Keratinocyte (primary cell): ENCODE measurements around the gene METTL8. TPM values are rescaled to one million over a fixed set of nuclear protein-coding genes. Genes with fewer than 3 reads are reported as not detected.

Experiments used
- DNase-seq: peaks from one replicate; pipeline ENCODE4 v3.0.0-alpha.2; 2011; ENCODE audit warnings: low read depth, missing footprints, low spot score
- FAIRE-seq: peaks from 2 replicates; lab custom pipeline; 2011; peaks lifted over from hg19 to GRCh38; lab: Jason Lieb, UNC
- H2AFZ ChIP-seq: 2 replicates; pipeline ENCODE4 v1.6.0; 2012; ENCODE audit warnings: low read length, control low read depth, inconsistent platforms; ENCODE audit not compliant: control insufficient read depth
- H3K27ac ChIP-seq: 2 replicates; pipeline ENCODE4 v1.5.1; 2011; ENCODE audit warnings: low read length; ENCODE audit not compliant: control insufficient read depth, insufficient read depth
- H3K27me3 ChIP-seq: 3 replicates; pipeline ENCODE4 v1.6.0; 2011; ENCODE audit warnings: low read length; ENCODE audit not compliant: control insufficient read depth, insufficient read depth; ENCODE audit errors: extremely low read depth
- H3K36me3 ChIP-seq, 2 experiments: 2 replicates in 1 of 2; 3 replicates in 1 of 2; pipeline ENCODE4 v1.5.1; 2011; ENCODE audit warnings: low read length in 2 of 2, mild to moderate bottlenecking in 1 of 2; ENCODE audit not compliant: control insufficient read depth in 2 of 2, insufficient read depth in 2 of 2; ENCODE audit errors: extremely low read depth in 1 of 2
- H3K4me1 ChIP-seq: 3 replicates; pipeline ENCODE4 v1.5.1; 2011; ENCODE audit warnings: low read length; ENCODE audit not compliant: control insufficient read depth, insufficient read depth; ENCODE audit errors: extremely low read depth
- H3K4me2 ChIP-seq: 3 replicates; pipeline ENCODE4 v1.6.0; 2011; ENCODE audit warnings: low read depth, low read length; ENCODE audit not compliant: control insufficient read depth, insufficient read depth; ENCODE audit errors: extremely low read depth
- H3K4me3 ChIP-seq, 3 experiments: fragments of 200-600 bp in 1 of 3; sonication (generic) in 1 of 3; 2 replicates in 2 of 3; 3 replicates in 1 of 3; pipeline ENCODE4 v1.5.1; 2011 to 2016; ENCODE audit warnings: low read length in 3 of 3, mild to moderate bottlenecking in 3 of 3, control low read depth in 2 of 3, inconsistent platforms in 1 of 3, low read depth in 1 of 3, mixed read lengths in 1 of 3, mixed run types in 1 of 3, moderate library complexity in 1 of 3; ENCODE audit not compliant: control insufficient read depth in 2 of 3, insufficient read depth in 2 of 3; ENCODE audit errors: extremely low read depth in 1 of 3
- H3K79me2 ChIP-seq: 2 replicates; pipeline ENCODE4 v1.6.0; 2012; ENCODE audit warnings: low read length; ENCODE audit not compliant: control insufficient read depth, insufficient read depth
- H3K9ac ChIP-seq: 3 replicates; pipeline ENCODE4 v1.6.0; 2011; ENCODE audit warnings: low read length; ENCODE audit not compliant: control insufficient read depth, insufficient read depth; ENCODE audit errors: extremely low read depth
- H3K9me1 ChIP-seq: 3 replicates; pipeline ENCODE4 v1.6.0; 2011; ENCODE audit warnings: low read length; ENCODE audit not compliant: control insufficient read depth, insufficient read depth; ENCODE audit errors: extremely low read depth
- H3K9me3 ChIP-seq: 2 replicates; pipeline ENCODE4 v1.5.1; 2012; ENCODE audit warnings: low read depth, low read length; ENCODE audit not compliant: control insufficient read depth
- H4K20me1 ChIP-seq: 3 replicates; pipeline ENCODE4 v1.6.0; 2011; ENCODE audit warnings: low read length; ENCODE audit not compliant: control insufficient read depth, insufficient read depth; ENCODE audit errors: extremely low read depth
- EZH2 ChIP-seq: IDR thresholded peaks from one replicate; pipeline ENCODE4 v1.6.1; 2012; ENCODE audit warnings: inconsistent platforms, mild to moderate bottlenecking, low read length, moderate library complexity
- dilution Hi-C: fragments of 300-500 bp; cut with MboI; formaldehyde crosslinking; loops from one replicate; pipeline ENCODE4 v1.7.0; 2020; ENCODE audit warnings: low sequenced_read_pairs; ENCODE audit not compliant: extremely low pct_ligation_motif_present
- polyA plus RNA-seq, 5 experiments: library from polyadenylated mRNA; depleted of rRNA in 3 of 5; stranded (reverse) in 3 of 5; stranded (forward) in 1 of 5; unstranded in 1 of 5; fragments of >200 nt; gene quantifications; 1 replicate in 1 of 5; 2 replicates in 3 of 5; 3 replicates in 1 of 5; pipeline versions ENCODE4 v1.2.1 to v1.2.3, GENCODE V29; 2011 to 2012; ENCODE audit warnings: missing spikeins in 2 of 5, low read depth in 1 of 5, low replicate concordance in 1 of 5
- TF ChIP-seq, protein P1 (sequence below), 3 experiments: IDR thresholded peaks in 1 of 3; conservative IDR thresholded peaks in 1 of 3; optimal IDR thresholded peaks in 1 of 3; 2 replicates in 2 of 3; 3 replicates in 1 of 3; pipeline versions ENCODE3 to v1.5.1; 2011; ENCODE audit warnings: low read length in 3 of 3, mild to moderate bottlenecking in 3 of 3, moderate library complexity in 2 of 3, control low read depth in 1 of 3, inconsistent platforms in 1 of 3; ENCODE audit not compliant: insufficient read depth in 2 of 3; ENCODE audit errors: extremely low read depth in 1 of 3

METTL8 gene
- polyA plus RNA-seq, 1 donor (not counting 4 experiments of a cell fraction or from before 2014, with no cell fraction given), result 81.2 TPM

GRCh38 chr2:171469176-171469575 is 35.4 kb upstream of the METTL8 start:
- no peaks in the 10 kb centered on the region for H3K4me1 ChIP-seq
- H3K36me3 ChIP-seq, result peaks cover 3 to 8% of the 10 kb centered on the region in 2 experiments
- H3K9me1 ChIP-seq, result no peaks in the 10 kb centered on the region
- FAIRE-seq (no peak), DNase-seq (no peak)
- no peak for TF ChIP-seq EZH2
- TF ChIP-seq, protein P1, sequence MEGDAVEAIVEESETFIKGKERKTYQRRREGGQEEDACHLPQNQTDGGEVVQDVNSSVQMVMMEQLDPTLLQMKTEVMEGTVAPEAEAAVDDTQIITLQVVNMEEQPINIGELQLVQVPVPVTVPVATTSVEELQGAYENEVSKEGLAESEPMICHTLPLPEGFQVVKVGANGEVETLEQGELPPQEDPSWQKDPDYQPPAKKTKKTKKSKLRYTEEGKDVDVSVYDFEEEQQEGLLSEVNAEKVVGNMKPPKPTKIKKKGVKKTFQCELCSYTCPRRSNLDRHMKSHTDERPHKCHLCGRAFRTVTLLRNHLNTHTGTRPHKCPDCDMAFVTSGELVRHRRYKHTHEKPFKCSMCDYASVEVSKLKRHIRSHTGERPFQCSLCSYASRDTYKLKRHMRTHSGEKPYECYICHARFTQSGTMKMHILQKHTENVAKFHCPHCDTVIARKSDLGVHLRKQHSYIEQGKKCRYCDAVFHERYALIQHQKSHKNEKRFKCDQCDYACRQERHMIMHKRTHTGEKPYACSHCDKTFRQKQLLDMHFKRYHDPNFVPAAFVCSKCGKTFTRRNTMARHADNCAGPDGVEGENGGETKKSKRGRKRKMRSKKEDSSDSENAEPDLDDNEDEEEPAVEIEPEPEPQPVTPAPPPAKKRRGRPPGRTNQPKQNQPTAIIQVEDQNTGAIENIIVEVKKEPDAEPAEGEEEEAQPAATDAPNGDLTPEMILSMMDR (optimal IDR thresholded peaks at IDR 0.05 in 1 of 3, IDR thresholded peaks at IDR 0.05 in 1 of 3, conservative IDR thresholded peaks at IDR 0.05 in 1 of 3; ENCODE audit: extremely low read depth in 1 of 3, insufficient read depth in 2 of 3, low read length in 3 of 3), result no peak
- no peak overlapping the region for H3K27ac ChIP-seq
- H4K20me1 ChIP-seq, result no peaks in the 10 kb centered on the region
- H3K79me2 ChIP-seq, result no peaks in the 10 kb centered on the region
- no peaks in the 10 kb centered on the region for H3K9me3 ChIP-seq
- dilution Hi-C loops, result no loop called here
- H3K27me3 ChIP-seq, result no peaks in the 10 kb centered on the region
- H3K9ac ChIP-seq, result no peak overlapping the region
- no peak overlapping the region for H3K4me3 ChIP-seq
- H2AFZ ChIP-seq, result no peak overlapping the region
- no peak overlapping the region for H3K4me2 ChIP-seq

DNA sequence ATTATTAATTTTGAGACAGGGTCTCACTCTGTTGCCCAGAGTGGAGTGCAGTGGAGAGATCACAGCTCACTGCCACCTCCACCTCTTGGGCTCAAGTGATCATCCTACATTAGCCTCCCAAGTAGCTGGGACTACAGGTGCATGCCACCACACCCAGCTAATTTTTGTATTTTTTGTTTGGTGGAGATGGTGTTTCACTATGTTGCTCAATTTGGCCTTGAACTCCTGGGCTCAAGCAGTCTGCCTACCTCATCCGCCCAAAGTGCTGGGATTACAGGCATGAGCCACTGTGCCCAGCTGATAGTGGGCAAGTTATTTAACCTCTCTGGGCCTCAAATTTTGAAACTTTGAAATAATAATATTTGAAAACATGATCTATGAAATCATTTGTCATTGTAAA is 26.7 kb upstream of the METTL8 start:
- FAIRE-seq (no peak), DNase-seq (no peak)
- H3K9ac ChIP-seq, result no peak overlapping the region
- dilution Hi-C loops, result no loop called here
- no peaks in the 10 kb centered on the region for H3K4me1 ChIP-seq
- H4K20me1 ChIP-seq, result no peaks in the 10 kb centered on the region
- H3K36me3 ChIP-seq, result peaks cover 0 to 3% of the 10 kb centered on the region in 2 experiments
- no peak for TF ChIP-seq EZH2
- TF ChIP-seq, protein P1 (optimal IDR thresholded peaks at IDR 0.05 in 1 of 3, IDR thresholded peaks at IDR 0.05 in 1 of 3, conservative IDR thresholded peaks at IDR 0.05 in 1 of 3; ENCODE audit: extremely low read depth in 1 of 3, insufficient read depth in 2 of 3, low read length in 3 of 3), result no peak
- H3K79me2 ChIP-seq, result no peaks in the 10 kb centered on the region
- no peak overlapping the region for H3K27ac ChIP-seq
- H3K4me2 ChIP-seq, result no peak overlapping the region
- H2AFZ ChIP-seq, result no peak overlapping the region
- H3K27me3 ChIP-seq, result no peaks in the 10 kb centered on the region
- no peaks in the 10 kb centered on the region for H3K9me3 ChIP-seq
- H3K9me1 ChIP-seq, result no peaks in the 10 kb centered on the region
- H3K4me3 ChIP-seq, result no peak overlapping the region
